GM12878 (cell line): ENCODE data around the gene CRYL1. TPM values are rescaled to one million over a fixed set of nuclear protein-coding genes. Genes with fewer than 3 reads are reported as not detected.

Experiments used
- ATAC-seq: fragments of 200-7000 bp; cut with Tn5 transposase; 3 replicates; pipeline ENCODE4 v1.9.1; 2020; ENCODE audit warnings: mild to moderate bottlenecking, moderate library complexity
- BruUV-seq: library from RNA; stranded (reverse); fragments of 400-500 nt; replicated peaks from 2 replicates; lab custom pipeline; 2021; lab: Mats Ljungman, UMichigan
- CTCF ChIA-PET: fragments of 300-600 bp; sonication (Branson Sonifier 250); formaldehyde crosslinking; extraction: SDS; loops from one replicate; lab custom pipeline; 2021; ENCODE audit warnings: inconsistent platforms; lab: Yijun Ruan, JAX
- POLR2A ChIA-PET: fragments of 350-600 bp; formaldehyde crosslinking; extraction: SDS; loops from one replicate; lab custom pipeline; 2021; ENCODE audit warnings: inconsistent platforms; lab: Charles Lee
- RAD21 ChIA-PET: fragments of 300-600 bp; sonication (Branson Sonifier 250); formaldehyde crosslinking; loops from one replicate; lab custom pipeline; 2023; ENCODE audit warnings: antibody characterized with exemption; ENCODE audit not compliant: unreplicated experiment; lab: Charles Lee
- SMC1A ChIA-PET: fragments of 300-600 bp; sonication (Branson Sonifier 250); formaldehyde crosslinking; loops from one replicate; lab custom pipeline; 2023; ENCODE audit not compliant: unreplicated experiment, uncharacterized antibody; lab: Charles Lee
- DNase-seq: peaks from one replicate; pipeline ENCODE4 v3.0.0-alpha.2; 2011; ENCODE audit warnings: low read depth, low spot score
- FAIRE-seq: peaks from 3 replicates; lab custom pipeline; 2011; peaks lifted over from hg19 to GRCh38; lab: Jason Lieb, UNC
- H2AFZ ChIP-seq: 2 replicates; pipeline ENCODE4 v1.6.0; 2011; ENCODE audit warnings: low read depth, low read length, control low read depth; ENCODE audit not compliant: control insufficient read depth
- H3K27ac ChIP-seq: 2 replicates; pipeline ENCODE4 v1.5.1; 2011; ENCODE audit warnings: control low read depth; ENCODE audit not compliant: control insufficient read depth, insufficient read depth
- H3K27me3 ChIP-seq, 2 experiments: replicated peaks in 1 of 2; 2 replicates each; pipeline versions ENCODE4 v1.6.0 to v1.6.1; 2011; ENCODE audit warnings: low read length in 1 of 2; ENCODE audit not compliant: control insufficient read depth in 2 of 2, insufficient read depth in 2 of 2
- H3K36me3 ChIP-seq, 2 experiments: 2 replicates each; pipeline ENCODE4 v1.5.1; 2011; ENCODE audit warnings: low read length in 1 of 2; ENCODE audit not compliant: control insufficient read depth in 2 of 2, insufficient read depth in 2 of 2
- H3K4me1 ChIP-seq: 2 replicates; pipeline ENCODE4 v1.6.1; 2011; ENCODE audit warnings: mild to moderate bottlenecking, low read length, moderate library complexity, mixed read lengths; ENCODE audit not compliant: control insufficient read depth, insufficient read depth
- H3K4me2 ChIP-seq: 2 replicates; pipeline ENCODE4 v1.6.0; 2011; ENCODE audit warnings: control low read depth; ENCODE audit not compliant: control insufficient read depth, insufficient read depth
- H3K4me3 ChIP-seq: fragments of 200-600 bp; sonication (generic); 2 replicates; pipeline ENCODE4 v1.5.1; 2016
- H3K79me2 ChIP-seq: 2 replicates; pipeline ENCODE4 v1.6.0; 2011; ENCODE audit warnings: low read length; ENCODE audit not compliant: control insufficient read depth, insufficient read depth
- H3K9ac ChIP-seq: 2 replicates; pipeline ENCODE4 v1.8.0; 2011; ENCODE audit warnings: low read length, control low read depth, mixed read lengths; ENCODE audit not compliant: control insufficient read depth, insufficient read depth
- H3K9me3 ChIP-seq: replicated peaks from 3 replicates; pipeline ENCODE4 v1.5.1; 2011; ENCODE audit warnings: mild to moderate bottlenecking, low read length; ENCODE audit not compliant: control insufficient read depth, insufficient read depth
- H4K20me1 ChIP-seq: 2 replicates; pipeline ENCODE4 v1.6.0; 2011; ENCODE audit not compliant: control insufficient read depth, insufficient read depth
- CHD2 ChIP-seq: IDR thresholded peaks from 2 replicates; pipeline ENCODE4 v1.6.1; 2011; ENCODE audit warnings: low read depth, low read length, improper control_type of control experiment, borderline replicate concordance
- ETV6 ChIP-seq, 2 experiments: fragments of 450-650 bp in 1 of 2; IDR thresholded peaks in 1 of 2; conservative IDR thresholded peaks in 1 of 2; 2 replicates each; pipeline ENCODE4 v1.6.1; 2014; ENCODE audit warnings: antibody characterized with exemption in 1 of 2, borderline replicate concordance in 1 of 2, low read depth in 1 of 2, mild to moderate bottlenecking in 1 of 2, moderate library complexity in 1 of 2
- EZH2 ChIP-seq: IDR thresholded peaks from 2 replicates; pipeline ENCODE4 v1.6.1; 2012; ENCODE audit warnings: low read depth, mild to moderate bottlenecking, control low read depth, inconsistent platforms, low read length, borderline replicate concordance; ENCODE audit not compliant: control insufficient read depth
- GATAD2B ChIP-seq: fragments of 450-650 bp; conservative IDR thresholded peaks from 2 replicates; pipeline ENCODE4 v1.6.1; 2017; ENCODE audit warnings: low read depth, mild to moderate bottlenecking, moderate library complexity
- HDAC2 ChIP-seq: fragments of 200-600 bp; sonication (generic); IDR thresholded peaks from 2 replicates; pipeline ENCODE4 v1.6.1; 2017
- KDM1A ChIP-seq: fragments of 200-600 bp; sonication (generic); IDR thresholded peaks from 2 replicates; pipeline ENCODE4 v1.6.1; 2016; ENCODE audit warnings: borderline replicate concordance
- MEF2A ChIP-seq: IDR thresholded peaks from 2 replicates; pipeline ENCODE4 v1.6.1; 2011; ENCODE audit warnings: low read depth, mild to moderate bottlenecking, low read length, moderate library complexity; ENCODE audit not compliant: insufficient read depth
- MEF2B ChIP-seq: fragments of 450-650 bp; IDR thresholded peaks from 2 replicates; pipeline ENCODE4 v1.6.1; 2018; ENCODE audit warnings: mild to moderate bottlenecking, moderate library complexity; ENCODE audit not compliant: partially characterized antibody, poor library complexity, severe bottlenecking
- MYC ChIP-seq: IDR thresholded peaks from 2 replicates; pipeline ENCODE4 v1.6.1; 2011; ENCODE audit warnings: mild to moderate bottlenecking, low read length, moderate library complexity, inconsistent platforms; ENCODE audit not compliant: insufficient read depth, insufficient replicate concordance, insufficient read length, severe bottlenecking
- POLR2AphosphoS2 ChIP-seq: IDR thresholded peaks from 2 replicates; pipeline ENCODE4 v1.6.1; 2011; ENCODE audit warnings: low read depth, mild to moderate bottlenecking, low read length, improper control_type of control experiment, moderate library complexity
- SIX5 ChIP-seq: IDR thresholded peaks from 2 replicates; pipeline ENCODE4 v1.6.1; 2011; ENCODE audit warnings: mild to moderate bottlenecking, low read depth, low read length, moderate library complexity; ENCODE audit not compliant: severe bottlenecking
- ZSCAN29 ChIP-seq: fragments of 450-650 bp; IDR thresholded peaks from 2 replicates; pipeline ENCODE4 v1.6.1; 2017; ENCODE audit warnings: mild to moderate bottlenecking, moderate library complexity
- in situ Hi-C: fragments of 300-500 bp; cut with MboI; formaldehyde crosslinking; loops from 9 replicates; pipeline ENCODE4 v1.14.3; 2018; ENCODE audit warnings: mixed read lengths
- intact Hi-C: fragments of 100-400 bp; cut with micrococcal nuclease; formaldehyde crosslinking; loops from one replicate; pipeline ENCODE4 v1.14.2; 2022; ENCODE audit not compliant: unreplicated experiment
- polyA plus RNA-seq, 11 experiments: library from polyadenylated mRNA; depleted of rRNA in 4 of 11; unstranded in 6 of 11; stranded (reverse) in 5 of 11; fragments of >200 nt; fragmentation: Nextera tagmentation in 4 of 11; fragmentation: Illumina TruSeq in 1 of 11; extraction: Ambion mirVana in 4 of 11; extraction: Trizol in 1 of 11; gene quantifications; 1 replicate in 1 of 11; 2 replicates in 10 of 11; pipeline versions ENCODE4 v1.2.1 to v1.2.3, GENCODE V29; 2011 to 2016; ENCODE audit warnings: inconsistent platforms in 2 of 11, missing spikeins in 2 of 11, low read depth in 1 of 11
- total RNA-seq, 4 experiments: library from RNA; depleted of rRNA in 3 of 4; stranded (reverse); fragments of >200 nt in 3 of 4; fragmentation: Illumina TruSeq in 1 of 4; extraction: Trizol in 1 of 4; gene quantifications; 2 replicates each; pipeline versions ENCODE4 v1.2.1 to v1.2.3, GENCODE V29; 2013 to 2021
- TF ChIP-seq, protein P1 (sequence below): fragments of 450-650 bp; IDR thresholded peaks from 2 replicates; pipeline ENCODE4 v1.6.1; 2016; ENCODE audit warnings: mild to moderate bottlenecking
- TF ChIP-seq, protein P2 (sequence below): fragments of 450-650 bp; formaldehyde crosslinking; IDR thresholded peaks from 2 replicates; pipeline ENCODE4 v1.4.0; 2022; ENCODE audit warnings: mild to moderate bottlenecking, moderate library complexity

CRYL1 gene
- total and polyA plus RNA-seq, 10 of the 15 experiments (the other 5 are each of a cell fraction or from before 2014, with no cell fraction given), result 5.5 to 36.7 (median 12.2) TPM

DNA sequence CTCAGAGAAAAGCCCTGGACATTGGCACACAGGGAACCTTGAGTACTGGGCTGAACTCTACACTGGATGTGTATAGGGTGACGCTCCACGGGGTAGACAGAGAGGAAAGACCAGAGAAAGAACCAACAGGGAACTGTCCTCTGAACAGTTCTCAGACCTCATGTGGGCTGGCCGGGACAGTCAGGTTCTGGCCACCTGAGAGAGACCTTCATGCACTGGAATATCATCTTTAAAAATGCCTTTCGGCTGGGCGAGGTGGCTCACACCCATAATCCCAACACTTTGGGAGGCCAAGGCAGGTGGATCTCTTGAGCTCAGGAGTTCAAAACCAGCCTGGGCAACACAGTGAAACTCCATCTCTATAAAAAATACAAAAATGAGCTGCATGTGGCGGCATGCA lies 149.8 kb downstream of the CRYL1 start (continued):
- TF ChIP-seq KDM1A (no peak), GATAD2B (no peak), ZSCAN29 (no peak), MYC (no peak)
- TF ChIP-seq, protein P1, sequence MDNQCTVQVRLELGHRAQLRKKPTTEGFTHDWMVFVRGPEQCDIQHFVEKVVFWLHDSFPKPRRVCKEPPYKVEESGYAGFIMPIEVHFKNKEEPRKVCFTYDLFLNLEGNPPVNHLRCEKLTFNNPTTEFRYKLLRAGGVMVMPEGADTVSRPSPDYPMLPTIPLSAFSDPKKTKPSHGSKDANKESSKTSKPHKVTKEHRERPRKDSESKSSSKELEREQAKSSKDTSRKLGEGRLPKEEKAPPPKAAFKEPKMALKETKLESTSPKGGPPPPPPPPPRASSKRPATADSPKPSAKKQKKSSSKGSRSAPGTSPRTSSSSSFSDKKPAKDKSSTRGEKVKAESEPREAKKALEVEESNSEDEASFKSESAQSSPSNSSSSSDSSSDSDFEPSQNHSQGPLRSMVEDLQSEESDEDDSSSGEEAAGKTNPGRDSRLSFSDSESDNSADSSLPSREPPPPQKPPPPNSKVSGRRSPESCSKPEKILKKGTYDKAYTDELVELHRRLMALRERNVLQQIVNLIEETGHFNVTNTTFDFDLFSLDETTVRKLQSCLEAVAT, result no peak

DNA sequence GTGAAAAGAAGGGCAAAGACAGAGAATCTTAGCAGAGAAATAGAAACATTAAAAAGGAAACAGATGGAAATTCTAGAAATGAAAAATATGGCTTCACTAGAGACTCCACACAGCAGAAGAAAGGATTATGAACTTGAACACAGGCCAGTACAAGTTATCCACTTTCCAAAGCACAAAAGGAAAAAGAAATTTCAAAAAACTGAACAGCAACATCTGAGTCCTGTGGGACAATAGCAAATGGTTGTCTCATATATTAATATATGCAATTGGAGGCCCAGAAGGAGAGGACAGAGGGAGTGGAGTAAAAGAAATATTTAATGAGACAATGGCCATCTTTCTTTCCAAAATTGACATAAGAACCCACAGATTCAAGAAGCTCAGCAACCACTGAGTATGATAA lies 151.8 kb downstream of the CRYL1 start:
- no peak for DNase-seq
- ChIA-PET SMC1A (no interaction called here), POLR2A (interaction anchor here (0.6 kb wide), 1 partner anchor 458 kb away, joined by 3 read pairs; no protein-coding TSS in a partner anchor), CTCF (no interaction called here), RAD21 (no interaction called here)
- no peak for ATAC-seq
- in situ Hi-C loops (no loop called here), intact Hi-C loops (no loop called here)
- no peak overlapping the region for H3K4me2 ChIP-seq
- no peaks in the 10 kb centered on the region for H3K9me3 ChIP-seq
- no peak overlapping the region for H2AFZ ChIP-seq
- H4K20me1 ChIP-seq, result no peaks in the 10 kb centered on the region
- H3K4me3 ChIP-seq, result no peak overlapping the region
- no peaks in the 10 kb centered on the region for H3K36me3 ChIP-seq
- no peak overlapping the region for H3K9ac ChIP-seq
- no peak for FAIRE-seq
- peaks cover 9% of the 10 kb centered on the region for H3K4me1 ChIP-seq
- H3K79me2 ChIP-seq, result no peaks in the 10 kb centered on the region
- TF ChIP-seq POLR2AphosphoS2 (no peak), CHD2 (no peak), GATAD2B (no peak), SIX5 (no peak), MEF2B (no peak), ETV6 (conservative IDR thresholded peaks at IDR 0.05 in 1 of 2, IDR thresholded peaks at IDR 0.05 in 1 of 2; ENCODE audit: borderline replicate concordance in 1 of 2, low read depth in 1 of 2) (no peak), MEF2A (no peak), HDAC2 (no peak), EZH2 (no peak)
- TF ChIP-seq, protein P2, sequence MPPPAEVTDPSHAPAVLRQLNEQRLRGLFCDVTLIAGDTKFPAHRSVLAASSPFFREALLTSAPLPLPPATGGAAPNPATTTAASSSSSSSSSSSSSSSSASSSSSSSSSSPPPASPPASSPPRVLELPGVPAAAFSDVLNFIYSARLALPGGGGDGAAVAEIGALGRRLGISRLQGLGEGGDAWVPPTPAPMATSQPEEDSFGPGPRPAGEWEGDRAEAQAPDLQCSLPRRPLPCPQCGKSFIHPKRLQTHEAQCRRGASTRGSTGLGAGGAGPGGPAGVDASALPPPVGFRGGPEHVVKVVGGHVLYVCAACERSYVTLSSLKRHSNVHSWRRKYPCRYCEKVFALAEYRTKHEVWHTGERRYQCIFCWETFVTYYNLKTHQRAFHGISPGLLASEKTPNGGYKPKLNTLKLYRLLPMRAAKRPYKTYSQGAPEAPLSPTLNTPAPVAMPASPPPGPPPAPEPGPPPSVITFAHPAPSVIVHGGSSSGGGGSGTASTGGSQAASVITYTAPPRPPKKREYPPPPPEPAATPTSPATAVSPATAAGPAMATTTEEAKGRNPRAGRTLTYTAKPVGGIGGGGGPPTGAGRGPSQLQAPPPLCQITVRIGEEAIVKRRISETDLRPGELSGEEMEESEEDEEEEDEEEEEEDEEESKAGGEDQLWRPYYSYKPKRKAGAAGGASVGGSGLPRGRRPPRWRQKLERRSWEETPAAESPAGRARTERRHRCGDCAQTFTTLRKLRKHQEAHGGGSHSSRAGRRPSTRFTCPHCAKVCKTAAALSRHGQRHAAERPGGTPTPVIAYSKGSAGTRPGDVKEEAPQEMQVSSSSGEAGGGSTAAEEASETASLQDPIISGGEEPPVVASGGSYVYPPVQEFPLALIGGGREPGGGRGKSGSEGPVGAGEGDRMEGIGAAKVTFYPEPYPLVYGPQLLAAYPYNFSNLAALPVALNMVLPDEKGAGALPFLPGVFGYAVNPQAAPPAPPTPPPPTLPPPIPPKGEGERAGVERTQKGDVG (CRISPR knock-in tag), result no peak
- BruUV-seq, result no TSS peak
- H3K27ac ChIP-seq, result no peak overlapping the region
- no peaks in the 10 kb centered on the region for H3K27me3 ChIP-seq
